ENCODE data around the gene ZNHIT2.

DNA sequence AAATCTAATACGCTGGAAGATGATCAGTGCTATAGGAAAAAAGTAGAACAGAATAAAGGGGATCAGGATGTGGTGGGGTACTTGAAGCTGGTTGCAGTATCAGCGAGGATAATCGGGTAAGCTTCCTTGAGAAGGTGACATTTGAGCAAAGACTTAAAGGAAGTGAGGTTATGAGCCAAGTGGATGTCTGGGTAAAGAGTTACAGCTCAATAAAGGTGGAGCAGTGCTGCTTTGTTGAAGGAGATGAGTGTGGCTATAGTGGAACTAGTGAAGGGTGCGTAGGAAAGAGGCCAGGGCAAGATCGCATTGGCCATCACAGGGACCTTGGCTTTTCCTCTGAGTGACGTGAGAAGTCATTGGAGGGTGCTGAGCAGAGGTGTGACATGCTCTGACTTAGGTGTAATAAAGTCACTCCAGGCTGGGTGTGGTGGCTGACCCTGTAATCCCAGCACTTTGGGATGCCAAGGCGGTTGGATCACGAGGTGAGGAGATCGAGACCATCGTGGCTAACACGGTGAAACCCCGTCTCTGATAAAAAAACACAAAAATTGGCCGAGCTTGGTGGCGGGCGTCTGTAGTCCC lies 19.1 kb upstream of the ZNHIT2 start:
- TF ChIP-seq POLR2AphosphoS5 (IDR thresholded peaks at IDR 0.05; ENCODE audit: low read depth): no peak
- TF ChIP-seq, protein P1, sequence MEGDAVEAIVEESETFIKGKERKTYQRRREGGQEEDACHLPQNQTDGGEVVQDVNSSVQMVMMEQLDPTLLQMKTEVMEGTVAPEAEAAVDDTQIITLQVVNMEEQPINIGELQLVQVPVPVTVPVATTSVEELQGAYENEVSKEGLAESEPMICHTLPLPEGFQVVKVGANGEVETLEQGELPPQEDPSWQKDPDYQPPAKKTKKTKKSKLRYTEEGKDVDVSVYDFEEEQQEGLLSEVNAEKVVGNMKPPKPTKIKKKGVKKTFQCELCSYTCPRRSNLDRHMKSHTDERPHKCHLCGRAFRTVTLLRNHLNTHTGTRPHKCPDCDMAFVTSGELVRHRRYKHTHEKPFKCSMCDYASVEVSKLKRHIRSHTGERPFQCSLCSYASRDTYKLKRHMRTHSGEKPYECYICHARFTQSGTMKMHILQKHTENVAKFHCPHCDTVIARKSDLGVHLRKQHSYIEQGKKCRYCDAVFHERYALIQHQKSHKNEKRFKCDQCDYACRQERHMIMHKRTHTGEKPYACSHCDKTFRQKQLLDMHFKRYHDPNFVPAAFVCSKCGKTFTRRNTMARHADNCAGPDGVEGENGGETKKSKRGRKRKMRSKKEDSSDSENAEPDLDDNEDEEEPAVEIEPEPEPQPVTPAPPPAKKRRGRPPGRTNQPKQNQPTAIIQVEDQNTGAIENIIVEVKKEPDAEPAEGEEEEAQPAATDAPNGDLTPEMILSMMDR (IDR thresholded peaks at IDR 0.05; ENCODE audit: insufficient read depth, low read length): no peak
- TF ChIP-seq GABPA (IDR thresholded peaks at IDR 0.05; ENCODE audit: low read depth): no peak

Measured in HL-60 (cell line).